Keratinocyte (primary cell): ENCODE data around the gene TTC31. TPM values are rescaled to one million over a fixed set of nuclear protein-coding genes. Genes with fewer than 3 reads are reported as not detected.

Experiments used
- DNase-seq: peaks from one replicate; pipeline ENCODE4 v3.0.0-alpha.2; 2011; ENCODE audit warnings: low read depth, missing footprints, low spot score
- FAIRE-seq: peaks from 2 replicates; lab custom pipeline; 2011; peaks lifted over from hg19 to GRCh38; lab: Jason Lieb, UNC
- H2AFZ ChIP-seq: 2 replicates; pipeline ENCODE4 v1.6.0; 2012; ENCODE audit warnings: low read length, control low read depth, inconsistent platforms; ENCODE audit not compliant: control insufficient read depth
- H3K27ac ChIP-seq: 2 replicates; pipeline ENCODE4 v1.5.1; 2011; ENCODE audit warnings: low read length; ENCODE audit not compliant: control insufficient read depth, insufficient read depth
- H3K27me3 ChIP-seq: 3 replicates; pipeline ENCODE4 v1.6.0; 2011; ENCODE audit warnings: low read length; ENCODE audit not compliant: control insufficient read depth, insufficient read depth; ENCODE audit errors: extremely low read depth
- H3K36me3 ChIP-seq, 2 experiments: 2 replicates in 1 of 2; 3 replicates in 1 of 2; pipeline ENCODE4 v1.5.1; 2011; ENCODE audit warnings: low read length in 2 of 2, mild to moderate bottlenecking in 1 of 2; ENCODE audit not compliant: control insufficient read depth in 2 of 2, insufficient read depth in 2 of 2; ENCODE audit errors: extremely low read depth in 1 of 2
- H3K4me1 ChIP-seq: 3 replicates; pipeline ENCODE4 v1.5.1; 2011; ENCODE audit warnings: low read length; ENCODE audit not compliant: control insufficient read depth, insufficient read depth; ENCODE audit errors: extremely low read depth
- H3K4me2 ChIP-seq: 3 replicates; pipeline ENCODE4 v1.6.0; 2011; ENCODE audit warnings: low read depth, low read length; ENCODE audit not compliant: control insufficient read depth, insufficient read depth; ENCODE audit errors: extremely low read depth
- H3K4me3 ChIP-seq, 3 experiments: fragments of 200-600 bp in 1 of 3; sonication (generic) in 1 of 3; 2 replicates in 2 of 3; 3 replicates in 1 of 3; pipeline ENCODE4 v1.5.1; 2011 to 2016; ENCODE audit warnings: low read length in 3 of 3, mild to moderate bottlenecking in 3 of 3, control low read depth in 2 of 3, inconsistent platforms in 1 of 3, low read depth in 1 of 3, mixed read lengths in 1 of 3, mixed run types in 1 of 3, moderate library complexity in 1 of 3; ENCODE audit not compliant: control insufficient read depth in 2 of 3, insufficient read depth in 2 of 3; ENCODE audit errors: extremely low read depth in 1 of 3
- H3K79me2 ChIP-seq: 2 replicates; pipeline ENCODE4 v1.6.0; 2012; ENCODE audit warnings: low read length; ENCODE audit not compliant: control insufficient read depth, insufficient read depth
- H3K9ac ChIP-seq: 3 replicates; pipeline ENCODE4 v1.6.0; 2011; ENCODE audit warnings: low read length; ENCODE audit not compliant: control insufficient read depth, insufficient read depth; ENCODE audit errors: extremely low read depth
- H3K9me1 ChIP-seq: 3 replicates; pipeline ENCODE4 v1.6.0; 2011; ENCODE audit warnings: low read length; ENCODE audit not compliant: control insufficient read depth, insufficient read depth; ENCODE audit errors: extremely low read depth
- H3K9me3 ChIP-seq: 2 replicates; pipeline ENCODE4 v1.5.1; 2012; ENCODE audit warnings: low read depth, low read length; ENCODE audit not compliant: control insufficient read depth
- H4K20me1 ChIP-seq: 3 replicates; pipeline ENCODE4 v1.6.0; 2011; ENCODE audit warnings: low read length; ENCODE audit not compliant: control insufficient read depth, insufficient read depth; ENCODE audit errors: extremely low read depth
- CTCF ChIP-seq, 3 experiments: IDR thresholded peaks in 1 of 3; conservative IDR thresholded peaks in 1 of 3; optimal IDR thresholded peaks in 1 of 3; 2 replicates in 2 of 3; 3 replicates in 1 of 3; pipeline versions ENCODE3 to v1.5.1; 2011; ENCODE audit warnings: low read length in 3 of 3, mild to moderate bottlenecking in 3 of 3, moderate library complexity in 2 of 3, control low read depth in 1 of 3, inconsistent platforms in 1 of 3; ENCODE audit not compliant: insufficient read depth in 2 of 3; ENCODE audit errors: extremely low read depth in 1 of 3
- EZH2 ChIP-seq: IDR thresholded peaks from one replicate; pipeline ENCODE4 v1.6.1; 2012; ENCODE audit warnings: inconsistent platforms, mild to moderate bottlenecking, low read length, moderate library complexity
- dilution Hi-C: fragments of 300-500 bp; cut with MboI; formaldehyde crosslinking; loops from one replicate; pipeline ENCODE4 v1.7.0; 2020; ENCODE audit warnings: low sequenced_read_pairs; ENCODE audit not compliant: extremely low pct_ligation_motif_present
- polyA plus RNA-seq, 5 experiments: library from polyadenylated mRNA; depleted of rRNA in 3 of 5; stranded (reverse) in 3 of 5; stranded (forward) in 1 of 5; unstranded in 1 of 5; fragments of >200 nt; gene quantifications; 1 replicate in 1 of 5; 2 replicates in 3 of 5; 3 replicates in 1 of 5; pipeline versions ENCODE4 v1.2.1 to v1.2.3, GENCODE V29; 2011 to 2012; ENCODE audit warnings: missing spikeins in 2 of 5, low read depth in 1 of 5, low replicate concordance in 1 of 5

Gene TTC31
- polyA plus RNA-seq, 1 donor (not counting 4 experiments of a cell fraction or from before 2014, with no cell fraction given), result 16.8 TPM

- H3K9ac ChIP-seq, result no peak overlapping the region
- no peaks in the 10 kb centered on the region for H3K79me2 ChIP-seq
- H3K4me1 ChIP-seq, result peaks cover 18% of the 10 kb centered on the region
- TF ChIP-seq EZH2, result no peak
- TF ChIP-seq CTCF (optimal IDR thresholded peaks at IDR 0.05 in 1 of 3, IDR thresholded peaks at IDR 0.05 in 1 of 3, conservative IDR thresholded peaks at IDR 0.05 in 1 of 3; ENCODE audit: extremely low read depth in 1 of 3, insufficient read depth in 2 of 3, low read length in 3 of 3), result no peak
- H3K27me3 ChIP-seq, result peaks cover 38% of the 10 kb centered on the region
- no peak overlapping the region for H3K4me3 ChIP-seq
- no peaks in the 10 kb centered on the region for H4K20me1 ChIP-seq
- peak overlapping the region; percentile 69 for H3K4me2 ChIP-seq
- no peak overlapping the region for H3K27ac ChIP-seq
- no peaks in the 10 kb centered on the region for H3K9me3 ChIP-seq
- dilution Hi-C loops, result no loop called here
- DNase-seq, result no peak
- no peak for FAIRE-seq
- H3K9me1 ChIP-seq, result no peaks in the 10 kb centered on the region
- H2AFZ ChIP-seq, result no peak overlapping the region
- H3K36me3 ChIP-seq, result peaks cover 12 to 15% of the 10 kb centered on the region in 2 experiments
These were observed 14.3 kb downstream of the TTC31 start for GRCh38 chr2:74496997-74497776.

DNA sequence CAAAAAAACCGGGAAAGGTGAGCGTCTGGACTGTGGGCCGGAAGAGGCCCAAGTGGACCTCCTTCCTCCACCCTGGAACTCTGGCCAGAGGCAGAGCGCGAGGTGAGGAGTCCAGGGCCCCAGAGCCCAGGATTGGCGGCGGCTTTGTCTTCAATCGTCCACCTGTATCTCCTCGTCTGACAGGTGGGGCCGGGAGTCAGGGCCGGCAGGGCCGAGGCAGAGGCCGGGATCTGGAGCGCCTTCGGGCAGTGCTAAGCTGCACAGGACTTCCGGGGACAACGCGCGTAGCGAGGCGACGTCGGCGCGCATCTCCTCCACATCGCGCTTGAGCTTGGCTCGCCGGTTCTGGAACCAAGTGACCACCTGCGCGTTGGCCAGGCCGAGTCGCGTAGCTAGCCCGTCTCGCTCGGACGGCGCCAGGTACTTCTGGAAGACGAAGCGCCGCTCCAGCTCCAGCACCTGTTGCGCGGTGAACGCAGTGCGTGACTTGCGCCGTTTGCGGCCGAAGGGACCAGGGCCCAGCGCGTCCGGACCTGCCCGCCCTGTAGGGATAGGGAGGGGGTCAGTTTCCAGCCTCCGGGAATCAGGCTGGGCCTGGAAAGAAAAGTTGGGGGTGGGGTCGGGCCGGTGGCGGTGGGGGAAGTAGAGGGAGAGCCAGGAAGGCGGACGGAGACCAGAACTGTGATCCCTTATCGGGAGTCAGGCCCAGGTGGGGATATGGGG is 15.1 kb downstream of the TTC31 start:
- FAIRE-seq (no peak), DNase-seq (no peak)
- Histone ChIP-seq H3K27ac (no peak overlapping the region), H2AFZ (peak overlapping the region; percentile 30), H3K27me3 (peaks cover 41% of the 10 kb centered on the region), H4K20me1 (no peaks in the 10 kb centered on the region), H3K36me3 (peaks cover 8% of the 10 kb centered on the region in 2 experiments), H3K4me3 (peak overlapping the region; percentile 15 to 57 (median 25)), H3K4me2 (peak overlapping the region; percentile 69), H3K9me3 (no peaks in the 10 kb centered on the region), H3K9ac (no peak overlapping the region), H3K9me1 (no peaks in the 10 kb centered on the region), H3K79me2 (no peaks in the 10 kb centered on the region), H3K4me1 (peaks cover 26% of the 10 kb centered on the region)
- TF ChIP-seq EZH2, result no peak
- no peak for TF ChIP-seq CTCF (optimal IDR thresholded peaks at IDR 0.05 in 1 of 3, IDR thresholded peaks at IDR 0.05 in 1 of 3, conservative IDR thresholded peaks at IDR 0.05 in 1 of 3; ENCODE audit: extremely low read depth in 1 of 3, insufficient read depth in 2 of 3, low read length in 3 of 3)
- dilution Hi-C loops, result no loop called here
